H1 (cell line): ENCODE results near the gene DBNDD1. TPM values are rescaled to one million over a fixed set of nuclear protein-coding genes. Genes with fewer than 3 reads are reported as not detected.

Source experiments
- CTCF ChIA-PET: fragments of 300-600 bp; sonication (Branson Sonifier 250); formaldehyde crosslinking; loops from one replicate; lab custom pipeline; 2021; ENCODE audit not compliant: partially characterized antibody; lab: Charles Lee
- POLR2A ChIA-PET: fragments of 300-600 bp; sonication (Branson Sonifier 250); formaldehyde crosslinking; loops from one replicate; lab custom pipeline; 2021; ENCODE audit warnings: inconsistent platforms; ENCODE audit not compliant: partially characterized antibody; lab: Charles Lee
- DNase-seq, 2 experiments: peaks; one replicate each; pipeline versions ENCODE4 v3.0.0 to v3.0.0-alpha.2; 2010 to 2022; ENCODE audit warnings: low spot score in 2 of 2, low read depth in 1 of 2, mixed read lengths in 1 of 2
- FAIRE-seq: peaks from 2 replicates; lab custom pipeline; 2011; peaks lifted over from hg19 to GRCh38; lab: Jason Lieb, UNC
- H2AFZ ChIP-seq: 2 replicates; pipeline ENCODE4 v1.8.1; 2012; ENCODE audit warnings: low read length, inconsistent platforms
- H2AK5ac ChIP-seq: 2 replicates; pipeline ENCODE4 v1.6.1; 2013; ENCODE audit warnings: low read depth, low read length
- H2BK120ac ChIP-seq: replicated peaks from 2 replicates; pipeline ENCODE3; 2013; ENCODE audit warnings: low read depth, low read length, inconsistent platforms
- H2BK12ac ChIP-seq: 2 replicates; pipeline ENCODE4 v1.6.1; 2013; ENCODE audit warnings: low read depth, low read length
- H2BK15ac ChIP-seq: 2 replicates; pipeline ENCODE4 v1.6.1; 2013; ENCODE audit warnings: low read length
- H2BK20ac ChIP-seq: 2 replicates; pipeline ENCODE4 v1.6.1; 2013; ENCODE audit warnings: low read length
- H2BK5ac ChIP-seq: 2 replicates; pipeline ENCODE4 v1.6.1; 2013; ENCODE audit warnings: low read depth, low read length
- H3K14ac ChIP-seq: 2 replicates; pipeline ENCODE4 v1.6.1; 2013; ENCODE audit warnings: inconsistent platforms; ENCODE audit not compliant: insufficient read length
- H3K18ac ChIP-seq: 2 replicates; pipeline ENCODE4 v1.6.1; 2013; ENCODE audit warnings: low read length; ENCODE audit errors: extremely low read depth
- H3K23ac ChIP-seq: 2 replicates; pipeline ENCODE4 v1.6.1; 2013; ENCODE audit warnings: inconsistent platforms; ENCODE audit not compliant: insufficient read length
- H3K23me2 ChIP-seq: 2 replicates; pipeline ENCODE4 v1.6.1; 2013; ENCODE audit warnings: low read depth, low read length
- H3K27ac ChIP-seq: 2 replicates; pipeline ENCODE4 v1.6.1; 2011; ENCODE audit warnings: low read depth, low read length, inconsistent platforms
- H3K27me3 ChIP-seq, 4 experiments: replicated peaks in 1 of 4; 1 replicate in 1 of 4; 2 replicates in 3 of 4; pipeline versions ENCODE4 v1.6.1 to v1.8.1; 2011 to 2013; ENCODE audit warnings: low read length in 3 of 4, mild to moderate bottlenecking in 3 of 4, inconsistent platforms in 2 of 4, mixed read lengths in 2 of 4, moderate library complexity in 1 of 4; ENCODE audit not compliant: control insufficient read depth in 3 of 4, insufficient read depth in 3 of 4; ENCODE audit errors: extremely low read depth in 1 of 4
- H3K36me3 ChIP-seq, 4 experiments: 2 replicates each; pipeline versions ENCODE4 v1.6.1 to v1.8.1; 2011 to 2013; ENCODE audit warnings: mild to moderate bottlenecking in 4 of 4, low read length in 3 of 4, moderate library complexity in 2 of 4, control low read depth in 1 of 4, inconsistent platforms in 1 of 4; ENCODE audit not compliant: insufficient read depth in 4 of 4, control insufficient read depth in 2 of 4
- H3K4ac ChIP-seq: replicated peaks from 2 replicates; pipeline ENCODE3; 2013; ENCODE audit warnings: low read length, low read depth, mixed read lengths, inconsistent platforms; ENCODE audit not compliant: insufficient read length
- H3K4me1 ChIP-seq, 4 experiments: replicated peaks in 1 of 4; 1 replicate in 1 of 4; 2 replicates in 3 of 4; pipeline versions ENCODE4 v1.6.1 to v1.8.1; 2011 to 2013; ENCODE audit warnings: low read length in 3 of 4, inconsistent platforms in 2 of 4, mixed read lengths in 1 of 4; ENCODE audit not compliant: insufficient read depth in 4 of 4, control insufficient read depth in 3 of 4
- H3K4me2 ChIP-seq, 2 experiments: 2 replicates each; pipeline versions ENCODE4 v1.6.1 to v1.8.1; 2011 to 2013; ENCODE audit warnings: low read depth in 2 of 2, low read length in 2 of 2, control low read depth in 1 of 2, inconsistent platforms in 1 of 2, mild to moderate bottlenecking in 1 of 2; ENCODE audit not compliant: insufficient read depth in 1 of 2
- H3K4me3 ChIP-seq, 4 experiments: fragments of 200-600, 300-600 bp in 1 of 4; sonication (generic), shearing (Covaris generic), sonication (Bioruptor Twin) in 1 of 4; 2 replicates each; pipeline versions ENCODE4 v1.5.1 to v1.8.1; 2011 to 2016; ENCODE audit warnings: low read length in 4 of 4, low read depth in 3 of 4, control low read depth in 2 of 4, inconsistent platforms in 2 of 4, mild to moderate bottlenecking in 2 of 4, mixed read lengths in 1 of 4, moderate library complexity in 1 of 4; ENCODE audit not compliant: insufficient read depth in 2 of 4; ENCODE audit errors: extremely low read depth in 1 of 4
- H3K56ac ChIP-seq: replicated peaks from 2 replicates; pipeline ENCODE3; 2013; ENCODE audit warnings: low read depth, mild to moderate bottlenecking, mixed read lengths, low read length, inconsistent platforms; ENCODE audit not compliant: insufficient read length
- H3K79me1 ChIP-seq: 2 replicates; pipeline ENCODE4 v1.6.1; 2013; ENCODE audit warnings: low read depth, low read length, control low read depth
- H3K79me2 ChIP-seq, 2 experiments: 2 replicates each; pipeline versions ENCODE4 v1.6.1 to v1.8.1; 2012 to 2013; ENCODE audit warnings: low read length in 2 of 2, mild to moderate bottlenecking in 2 of 2, inconsistent platforms in 1 of 2; ENCODE audit not compliant: insufficient read depth in 2 of 2, control insufficient read depth in 1 of 2
- H3K9ac ChIP-seq, 4 experiments: replicated peaks in 1 of 4; 1 replicate in 1 of 4; 2 replicates in 3 of 4; pipeline versions ENCODE4 v1.6.1 to v1.8.1; 2011 to 2013; ENCODE audit warnings: low read depth in 3 of 4, low read length in 3 of 4, control low read depth in 2 of 4, mild to moderate bottlenecking in 2 of 4, moderate library complexity in 2 of 4, inconsistent platforms in 1 of 4; ENCODE audit errors: extremely low read depth in 1 of 4
- H3K9me3 ChIP-seq, 2 experiments: 2 replicates each; pipeline versions ENCODE4 v1.6.1 to v1.8.1; 2012 to 2013; ENCODE audit warnings: mild to moderate bottlenecking in 2 of 2, moderate library complexity in 2 of 2, control low read depth in 1 of 2, inconsistent platforms in 1 of 2, low read depth in 1 of 2, low read length in 1 of 2, mixed read lengths in 1 of 2; ENCODE audit not compliant: insufficient read depth in 2 of 2
- H4K20me1 ChIP-seq, 2 experiments: replicated peaks in 1 of 2; 2 replicates each; pipeline versions ENCODE3 to v1.8.1; 2011 to 2013; ENCODE audit warnings: inconsistent platforms in 2 of 2, low read length in 2 of 2, mild to moderate bottlenecking in 1 of 2; ENCODE audit not compliant: insufficient read depth in 2 of 2, control insufficient read depth in 1 of 2
- H4K5ac ChIP-seq: 2 replicates; pipeline ENCODE4 v1.6.1; 2013; ENCODE audit warnings: low read length, low read depth, mixed read lengths, inconsistent platforms; ENCODE audit not compliant: insufficient read length
- H4K8ac ChIP-seq: 2 replicates; pipeline ENCODE4 v1.8.0; 2013; ENCODE audit warnings: mild to moderate bottlenecking, moderate library complexity, low read length, inconsistent platforms; ENCODE audit not compliant: insufficient read depth; ENCODE audit errors: extremely low read depth
- H4K91ac ChIP-seq: replicated peaks from 2 replicates; pipeline ENCODE3; 2013; ENCODE audit warnings: low read length, mixed read lengths, inconsistent platforms; ENCODE audit not compliant: insufficient read length
- POU5F1 ChIP-seq: IDR thresholded peaks from 2 replicates; pipeline ENCODE4 v1.6.1; 2011; ENCODE audit warnings: low read depth, mild to moderate bottlenecking, low read length, moderate library complexity
- WGBS, 2 experiments: shearing (Covaris generic) in 1 of 2; methylation state at CpG; one replicate each; pipeline versions ENCODE4 v1.1.6 to v1.1.7; 2013 to 2015; ENCODE audit warnings: low lambda C conversion rate in 2 of 2, mixed read lengths in 2 of 2, inconsistent platforms in 1 of 2, low coverage in 1 of 2, missing lambda C conversion rate in 1 of 2; ENCODE audit not compliant: insufficient replicate concordance in 2 of 2, insufficient coverage in 1 of 2, insufficient read length in 1 of 2; ENCODE audit errors: extremely low coverage in 1 of 2, missing lambda C conversion rate in 1 of 2; 5-methylcytosine and 5-hydroxymethylcytosine counted together
- polyA plus RNA-seq, 7 experiments: library from polyadenylated mRNA; depleted of rRNA in 3 of 7; stranded (reverse) in 5 of 7; unstranded in 2 of 7; fragments of >200 nt in 5 of 7; fragments of 200-250 nt in 2 of 7; gene quantifications; 1 replicate in 5 of 7; 2 replicates in 1 of 7; 4 replicates in 1 of 7; pipeline versions ENCODE4 v1.2.1 to v1.2.3, GENCODE V29; 2011 to 2013; ENCODE audit warnings: missing spikeins in 2 of 7, mixed read lengths in 2 of 7
- total RNA-seq: library from RNA; stranded (reverse); fragmentation: NEBNext Ultra II Directional; extraction: Animal tissue kit (Norgen Biotek cat#: 25700); gene quantifications from 2 replicates; pipeline ENCODE4 v1.2.1, GENCODE V29; 2021
- TF ChIP-seq, protein P1 (sequence below), 3 experiments: IDR thresholded peaks; 1 replicate in 2 of 3; 2 replicates in 1 of 3; pipeline versions ENCODE4 v1.5.1 to v1.6.1; 2011; ENCODE audit warnings: low read length in 3 of 3, mild to moderate bottlenecking in 3 of 3, inconsistent platforms in 2 of 3, low read depth in 1 of 3, moderate library complexity in 1 of 3; ENCODE audit not compliant: insufficient read depth in 1 of 3; ENCODE audit errors: control extremely low read depth in 1 of 3

Gene DBNDD1
- total and polyA plus RNA-seq, 2 of the 8 experiments (the other 6 are each of a cell fraction or from before 2014, with no cell fraction given) = 69.9 to 92.6 TPM

DNA sequence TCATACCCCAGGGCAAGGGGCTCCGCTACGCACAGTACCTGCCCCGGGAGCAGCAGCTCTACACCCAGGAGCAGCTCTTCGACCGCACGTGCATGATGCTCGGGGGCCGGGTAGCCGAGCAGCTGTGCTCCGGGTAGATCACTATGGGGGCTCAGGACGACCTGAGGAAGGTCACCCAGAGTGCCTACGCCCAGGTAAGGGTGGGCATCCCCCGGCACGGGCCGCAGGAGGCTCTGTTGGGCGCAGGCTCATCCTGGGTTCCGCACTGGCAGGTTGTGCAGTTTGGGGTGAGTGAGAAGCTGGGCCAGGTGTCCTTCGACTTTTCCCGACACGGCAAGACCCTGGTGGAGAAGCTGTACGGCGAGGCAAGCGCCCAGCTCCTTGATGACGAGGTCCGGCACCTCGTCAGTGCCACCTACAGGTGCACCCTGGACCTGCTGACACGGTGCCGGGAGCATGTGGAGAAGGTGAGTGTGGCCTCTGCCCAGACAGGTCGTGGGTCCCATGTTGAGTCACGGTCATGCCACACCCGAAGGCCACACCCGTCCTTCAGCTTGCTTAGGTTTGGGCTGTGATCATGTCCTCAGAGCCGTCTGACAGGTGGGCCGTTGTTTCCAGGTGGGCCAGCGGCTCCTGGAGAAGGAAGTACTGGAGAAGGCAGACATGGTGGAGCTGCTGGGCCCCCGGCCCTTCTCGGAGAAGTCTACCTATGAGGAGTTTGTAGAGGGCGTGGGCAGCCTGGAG is 19.3 kb downstream of the DBNDD1 start:
- Histone ChIP-seq H2BK5ac (no peak overlapping the region; the same call in 1 of the 2 replicates), H4K20me1 (peaks cover 0 to 6% of the 10 kb centered on the region in 2 experiments), H3K56ac (no peak overlapping the region), H2BK15ac (no peak overlapping the region), H4K8ac (peak overlapping the region; percentile 41; the same call in 1 of the 2 replicates), H2AK5ac (no peak overlapping the region), H3K36me3 (peaks cover 4 to 22% (median 12%) of the 10 kb centered on the region in 4 experiments; a peak in 7 of 8 replicates), H3K79me2 (no peaks in the 10 kb centered on the region; a peak in 1 of 4 replicates), H3K23ac (no peak overlapping the region), H4K91ac (no peak overlapping the region), H2BK12ac (no peak overlapping the region), H3K9ac (no peak overlapping the region), H2BK20ac (no peak overlapping the region), H3K14ac (no peak overlapping the region), H3K18ac (no peak overlapping the region), H3K23me2 (no peaks in the 10 kb centered on the region), H3K4me1 (no peaks in the 10 kb centered on the region), H3K27ac (no peak overlapping the region), H2AFZ (no peak overlapping the region), H3K4ac (no peak overlapping the region), H4K5ac (no peak overlapping the region), H3K9me3 (peaks cover 11 to 16% of the 10 kb centered on the region in 2 experiments), H3K4me2 (no peak overlapping the region), H3K4me3 (no peak overlapping the region), H3K27me3 (no peaks in the 10 kb centered on the region), H2BK120ac (no peak overlapping the region), H3K79me1 (no peaks in the 10 kb centered on the region)
- POLR2A ChIA-PET = interaction anchor here (0.7 to 7.6 kb wide), 10 partner anchors 12 to 162 kb away, joined by 3 to 81 read pairs (median 4); partner anchors contain the start of genes DBNDD1, MC1R, TCF25 and TUBB3
- TF ChIP-seq, protein P1, sequence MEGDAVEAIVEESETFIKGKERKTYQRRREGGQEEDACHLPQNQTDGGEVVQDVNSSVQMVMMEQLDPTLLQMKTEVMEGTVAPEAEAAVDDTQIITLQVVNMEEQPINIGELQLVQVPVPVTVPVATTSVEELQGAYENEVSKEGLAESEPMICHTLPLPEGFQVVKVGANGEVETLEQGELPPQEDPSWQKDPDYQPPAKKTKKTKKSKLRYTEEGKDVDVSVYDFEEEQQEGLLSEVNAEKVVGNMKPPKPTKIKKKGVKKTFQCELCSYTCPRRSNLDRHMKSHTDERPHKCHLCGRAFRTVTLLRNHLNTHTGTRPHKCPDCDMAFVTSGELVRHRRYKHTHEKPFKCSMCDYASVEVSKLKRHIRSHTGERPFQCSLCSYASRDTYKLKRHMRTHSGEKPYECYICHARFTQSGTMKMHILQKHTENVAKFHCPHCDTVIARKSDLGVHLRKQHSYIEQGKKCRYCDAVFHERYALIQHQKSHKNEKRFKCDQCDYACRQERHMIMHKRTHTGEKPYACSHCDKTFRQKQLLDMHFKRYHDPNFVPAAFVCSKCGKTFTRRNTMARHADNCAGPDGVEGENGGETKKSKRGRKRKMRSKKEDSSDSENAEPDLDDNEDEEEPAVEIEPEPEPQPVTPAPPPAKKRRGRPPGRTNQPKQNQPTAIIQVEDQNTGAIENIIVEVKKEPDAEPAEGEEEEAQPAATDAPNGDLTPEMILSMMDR (IDR thresholded peaks at IDR 0.05; ENCODE audit: control extremely low read depth in 1 of 3, insufficient read depth in 1 of 3, low read depth in 1 of 3, low read length in 3 of 3) = peak; percentile 19 to 62 (median 49); a peak in 3 of 4 replicates
- TF ChIP-seq POU5F1 = no peak
- WGBS, 2 experiments = 94% methylated on average over 38 of the region's 38 CpGs; no CpG with 5 or more reads in 1 of the 2 experiments
- DNase-seq = no peak
- FAIRE-seq = no peak
- CTCF ChIA-PET = interaction anchor here (0.7 to 2.1 kb wide), 12 partner anchors 9 to 82 kb away, joined by 3 to 9 read pairs (median 4); no protein-coding TSS in a partner anchor
